ENCODE results near the gene MACROD1.

Gene MACROD1

DNA sequence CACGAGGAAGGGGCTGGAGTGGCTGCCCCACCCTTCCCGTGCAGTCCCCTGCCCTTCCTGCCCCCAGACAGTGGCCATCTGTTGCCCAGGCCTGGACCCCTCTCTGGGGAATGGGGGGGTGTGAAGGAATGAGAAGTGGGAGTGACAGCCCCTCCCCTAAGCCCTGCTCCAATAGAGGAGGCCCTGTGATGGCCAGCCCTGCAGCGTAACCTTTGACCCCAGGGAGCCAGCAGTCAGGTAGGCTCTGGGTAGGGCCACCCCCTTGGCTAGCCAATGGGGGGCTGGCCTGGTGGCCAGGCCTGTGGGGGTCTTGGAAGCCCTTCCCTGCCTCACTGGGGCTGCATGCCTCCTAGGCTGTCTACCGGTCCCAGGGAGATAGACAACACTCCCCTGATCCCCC, 123.6 kb downstream of the MACROD1 start:
- no peak for ATAC-seq (ENCODE audit: low read depth)
- DNase-seq (ENCODE audit: low spot score), result no peak
- TF ChIP-seq, protein P1, sequence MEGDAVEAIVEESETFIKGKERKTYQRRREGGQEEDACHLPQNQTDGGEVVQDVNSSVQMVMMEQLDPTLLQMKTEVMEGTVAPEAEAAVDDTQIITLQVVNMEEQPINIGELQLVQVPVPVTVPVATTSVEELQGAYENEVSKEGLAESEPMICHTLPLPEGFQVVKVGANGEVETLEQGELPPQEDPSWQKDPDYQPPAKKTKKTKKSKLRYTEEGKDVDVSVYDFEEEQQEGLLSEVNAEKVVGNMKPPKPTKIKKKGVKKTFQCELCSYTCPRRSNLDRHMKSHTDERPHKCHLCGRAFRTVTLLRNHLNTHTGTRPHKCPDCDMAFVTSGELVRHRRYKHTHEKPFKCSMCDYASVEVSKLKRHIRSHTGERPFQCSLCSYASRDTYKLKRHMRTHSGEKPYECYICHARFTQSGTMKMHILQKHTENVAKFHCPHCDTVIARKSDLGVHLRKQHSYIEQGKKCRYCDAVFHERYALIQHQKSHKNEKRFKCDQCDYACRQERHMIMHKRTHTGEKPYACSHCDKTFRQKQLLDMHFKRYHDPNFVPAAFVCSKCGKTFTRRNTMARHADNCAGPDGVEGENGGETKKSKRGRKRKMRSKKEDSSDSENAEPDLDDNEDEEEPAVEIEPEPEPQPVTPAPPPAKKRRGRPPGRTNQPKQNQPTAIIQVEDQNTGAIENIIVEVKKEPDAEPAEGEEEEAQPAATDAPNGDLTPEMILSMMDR (IDR thresholded peaks at IDR 0.05; ENCODE audit: poor library complexity, severe bottlenecking), result no peak
- Histone ChIP-seq H3K9me3 (ENCODE audit: severe bottlenecking) (no peaks in the 10 kb centered on the region), H3K4me1 (ENCODE audit: insufficient read depth, poor library complexity, severe bottlenecking) (no peaks in the 10 kb centered on the region), H3K4me3 (ENCODE audit: severe bottlenecking) (no peak overlapping the region), H3K27me3 (ENCODE audit: insufficient read depth, poor library complexity, severe bottlenecking) (no peaks in the 10 kb centered on the region), H3K27ac (ENCODE audit: poor library complexity, severe bottlenecking) (no peak overlapping the region), H3K36me3 (ENCODE audit: low read depth) (no peaks in the 10 kb centered on the region)

DNA sequence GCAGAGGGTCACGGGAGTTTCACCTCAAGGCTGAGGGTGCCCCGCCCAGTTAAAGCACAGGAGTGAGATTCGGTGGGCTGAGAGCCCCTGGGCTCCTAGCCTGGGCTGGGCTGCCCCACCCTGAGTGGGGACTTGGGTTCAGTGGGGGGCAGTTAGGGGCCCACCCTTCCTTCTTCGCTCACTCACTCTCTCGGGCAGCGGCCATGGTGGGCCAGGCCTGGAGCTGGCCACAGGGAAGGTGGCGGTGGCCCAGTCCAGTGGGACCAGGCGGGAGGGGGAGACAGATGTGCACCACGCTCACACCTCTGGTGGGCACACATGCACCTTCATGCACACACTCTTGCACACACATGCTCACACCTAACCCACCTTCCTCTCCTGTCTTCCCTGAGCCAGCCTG, 124.1 kb downstream of the MACROD1 start:
- ATAC-seq (ENCODE audit: low read depth) (no peak), DNase-seq (ENCODE audit: low spot score) (no peak)
- TF ChIP-seq, protein P1 (IDR thresholded peaks at IDR 0.05; ENCODE audit: poor library complexity, severe bottlenecking), result no peak
- no peaks in the 10 kb centered on the region for H3K9me3 ChIP-seq (ENCODE audit: severe bottlenecking)
- no peaks in the 10 kb centered on the region for H3K36me3 ChIP-seq (ENCODE audit: low read depth)
- no peaks in the 10 kb centered on the region for H3K4me1 ChIP-seq (ENCODE audit: insufficient read depth, poor library complexity, severe bottlenecking)
- H3K4me3 ChIP-seq (ENCODE audit: severe bottlenecking), result no peak overlapping the region
- no peak overlapping the region for H3K27ac ChIP-seq (ENCODE audit: poor library complexity, severe bottlenecking)
- peaks cover 4% of the 10 kb centered on the region for H3K27me3 ChIP-seq (ENCODE audit: insufficient read depth, poor library complexity, severe bottlenecking)

DNA sequence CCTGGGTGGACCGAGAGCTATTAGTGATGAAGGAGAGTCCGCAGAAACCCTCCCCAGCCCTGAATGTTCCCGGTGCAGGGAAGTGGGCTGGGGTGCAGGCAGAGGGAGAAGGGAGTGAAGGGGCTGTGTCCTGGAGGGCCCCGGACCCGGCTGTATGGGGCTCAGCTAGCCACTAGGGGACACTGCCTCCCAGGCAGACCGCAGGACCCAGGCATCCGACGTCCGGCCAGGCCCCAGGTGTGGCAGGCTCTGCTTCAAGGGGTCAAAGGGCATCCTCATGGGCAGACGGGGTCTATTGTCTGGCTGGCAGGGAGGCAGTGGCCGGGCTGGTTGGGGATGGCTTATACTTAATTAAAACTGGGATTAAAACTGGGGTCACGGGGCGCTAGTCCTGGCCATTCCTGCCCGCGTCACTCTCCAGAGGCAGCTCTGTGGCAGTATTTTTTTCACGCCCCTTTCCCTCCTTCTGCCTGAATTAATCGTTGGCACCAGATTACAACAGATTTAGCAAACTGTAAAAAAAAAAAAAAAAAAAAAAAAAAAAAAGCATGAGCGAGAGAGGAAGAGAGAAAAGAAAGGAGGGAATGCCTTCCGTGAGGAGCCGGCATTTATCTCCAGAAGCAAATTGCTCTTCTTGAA, 125.1 kb downstream of the MACROD1 start:
- DNase-seq (ENCODE audit: low spot score) (no peak), ATAC-seq (ENCODE audit: low read depth) (no peak)
- TF ChIP-seq, protein P1 (IDR thresholded peaks at IDR 0.05; ENCODE audit: poor library complexity, severe bottlenecking), result peak; percentile 24
- Histone ChIP-seq H3K4me1 (ENCODE audit: insufficient read depth, poor library complexity, severe bottlenecking) (no peaks in the 10 kb centered on the region), H3K9me3 (ENCODE audit: severe bottlenecking) (no peaks in the 10 kb centered on the region), H3K36me3 (ENCODE audit: low read depth) (no peaks in the 10 kb centered on the region), H3K27ac (ENCODE audit: poor library complexity, severe bottlenecking) (no peak overlapping the region), H3K27me3 (ENCODE audit: insufficient read depth, poor library complexity, severe bottlenecking) (peaks cover 13% of the 10 kb centered on the region), H3K4me3 (ENCODE audit: severe bottlenecking) (no peak overlapping the region)

DNA sequence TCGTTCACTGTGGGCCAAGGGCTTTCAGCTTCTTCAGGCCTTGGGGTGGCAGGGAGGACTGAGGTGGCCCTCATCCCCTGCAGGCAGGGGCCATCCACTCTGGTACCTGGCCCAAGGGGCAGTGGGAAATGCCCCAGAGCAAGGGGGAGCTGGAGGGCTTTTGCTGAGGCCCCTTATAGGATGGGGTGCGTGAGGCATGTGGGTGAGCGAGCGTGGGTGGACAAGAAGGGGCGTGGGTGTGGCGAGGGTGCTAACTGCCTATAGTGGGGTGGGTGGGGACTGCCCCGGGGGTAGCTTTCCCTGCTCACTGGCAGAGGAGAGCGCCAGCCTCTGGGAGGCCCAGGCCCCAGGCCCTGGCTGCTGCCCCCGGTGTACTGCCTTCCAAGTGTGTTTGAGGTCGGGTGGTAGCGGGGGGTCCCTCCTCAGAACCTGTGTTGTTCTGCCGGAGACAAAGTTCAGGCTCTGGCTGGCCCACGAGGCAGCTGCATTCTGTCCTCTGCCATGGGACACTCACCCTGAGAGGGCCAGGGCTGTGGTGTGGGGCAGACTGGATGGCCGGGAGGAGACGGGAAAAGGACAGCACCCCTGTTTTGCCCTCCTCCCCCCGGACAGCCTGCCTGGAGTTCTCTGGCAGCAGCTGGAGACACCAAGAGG, 126.8 kb downstream of the MACROD1 start:
- no peaks in the 10 kb centered on the region for H3K9me3 ChIP-seq (ENCODE audit: severe bottlenecking)
- TF ChIP-seq, protein P1 (IDR thresholded peaks at IDR 0.05; ENCODE audit: poor library complexity, severe bottlenecking), result no peak

DNA sequence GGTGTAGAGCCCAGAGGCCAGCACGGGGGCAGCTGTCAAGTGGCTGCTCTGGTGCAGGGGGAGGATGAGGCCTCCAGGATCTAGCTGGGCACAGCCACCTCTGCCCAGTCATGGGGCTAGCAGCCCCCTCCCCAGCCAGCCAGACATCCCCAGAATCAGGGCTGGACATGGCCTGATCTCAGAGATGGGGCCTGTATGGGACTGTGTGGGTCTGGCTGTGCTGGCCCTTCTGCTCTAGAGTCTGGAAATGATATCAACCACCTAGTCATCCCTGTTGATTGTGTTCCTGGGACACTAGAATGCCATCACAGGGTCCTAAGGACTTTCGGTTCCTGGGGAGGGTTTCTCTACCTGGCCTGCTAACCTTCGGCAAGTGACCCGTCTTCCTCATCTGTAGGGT, 127.4 kb downstream of the MACROD1 start:
- H3K4me3 ChIP-seq (ENCODE audit: severe bottlenecking), result no peak overlapping the region
- no peaks in the 10 kb centered on the region for H3K36me3 ChIP-seq (ENCODE audit: low read depth)
- TF ChIP-seq, protein P1 (IDR thresholded peaks at IDR 0.05; ENCODE audit: poor library complexity, severe bottlenecking), result no peak
- ATAC-seq (ENCODE audit: low read depth), result no peak
- H3K4me1 ChIP-seq (ENCODE audit: insufficient read depth, poor library complexity, severe bottlenecking), result no peaks in the 10 kb centered on the region
- H3K27ac ChIP-seq (ENCODE audit: poor library complexity, severe bottlenecking), result no peak overlapping the region
- no peaks in the 10 kb centered on the region for H3K9me3 ChIP-seq (ENCODE audit: severe bottlenecking)
- no peak for DNase-seq (ENCODE audit: low spot score)
- H3K27me3 ChIP-seq (ENCODE audit: insufficient read depth, poor library complexity, severe bottlenecking), result peaks cover 32% of the 10 kb centered on the region

More for the DNA sequence above, 126.8 kb downstream of the MACROD1 start:
- Histone ChIP-seq H3K4me1 (ENCODE audit: insufficient read depth, poor library complexity, severe bottlenecking) (no peaks in the 10 kb centered on the region), H3K36me3 (ENCODE audit: low read depth) (no peaks in the 10 kb centered on the region), H3K27me3 (ENCODE audit: insufficient read depth, poor library complexity, severe bottlenecking) (peaks cover 26% of the 10 kb centered on the region), H3K27ac (ENCODE audit: poor library complexity, severe bottlenecking) (no peak overlapping the region), H3K4me3 (ENCODE audit: severe bottlenecking) (no peak overlapping the region)
- DNase-seq (ENCODE audit: low spot score) (no peak), ATAC-seq (ENCODE audit: low read depth) (no peak)
